ENCODE measurements around the gene NEGR1. TPM values are rescaled to one million over a fixed set of nuclear protein-coding genes. Genes with fewer than 3 reads are reported as not detected.

NEGR1 gene
- total and polyA plus RNA-seq, 9 of the 15 experiments (the other 6 are each of a cell fraction or from before 2014, with no cell fraction given) = not detected

- Histone ChIP-seq H3K79me2 (ENCODE audit: control insufficient read depth, insufficient read depth, low read length) (no peaks in the 10 kb centered on the region), H3K9me3 (replicated peaks; ENCODE audit: control insufficient read depth, insufficient read depth, low read depth, low read length) (no peaks in the 10 kb centered on the region; the same call in 1 of the 2 replicates), H2AFZ (ENCODE audit: low read depth, low read length) (no peak overlapping the region), H3K4me3 (no peak overlapping the region), H3K4me1 (replicated peaks in 1 of 2; ENCODE audit: control insufficient read depth in 2 of 2, insufficient read depth in 2 of 2, low read length in 2 of 2) (no peaks in the 10 kb centered on the region), H4K20me1 (replicated peaks; ENCODE audit: control insufficient read depth, insufficient read depth, low read length) (no peaks in the 10 kb centered on the region), H3K9me1 (ENCODE audit: control insufficient read depth, insufficient read depth, low read length) (no peaks in the 10 kb centered on the region), H3K9ac (ENCODE audit: insufficient read depth in 1 of 2, low read depth in 2 of 2, low read length in 2 of 2) (no peak overlapping the region), H3K27ac (ENCODE audit: extremely low read depth, low read depth, low read length) (no peak overlapping the region), H3K36me3 (ENCODE audit: control insufficient read depth, insufficient read depth, low read length) (no peaks in the 10 kb centered on the region), H3K27me3 (ENCODE audit: control insufficient read depth in 2 of 2, insufficient read depth in 2 of 2, low read length in 2 of 2) (no peaks in the 10 kb centered on the region), H3K4me2 (ENCODE audit: insufficient read depth, low read length) (no peak overlapping the region)
- in situ Hi-C loops (cut with MboI) = no loop called here
- no TSS peak for BruUV-seq (replicated peaks)
- intact Hi-C loops (cut with micrococcal nuclease) = no loop called here
- no peak for ATAC-seq
- FAIRE-seq = no peak
- CTCF ChIA-PET (ENCODE audit: low intra/inter-chr PET ratio) = no interaction called here
- POLR2A ChIA-PET = no interaction called here
- WGBS (ENCODE audit: insufficient coverage, low coverage, missing lambda C conversion rate) = 0% methylated on average over 2 of the region's 2 CpGs
- no peak for DNase-seq (ENCODE audit: extremely low read depth in 1 of 4, low spot score in 3 of 4)
- TF ChIP-seq CHD7 (IDR thresholded peaks at IDR 0.05; ENCODE audit: low read depth, low read length) (no peak), SNAPC5 (CRISPR knock-in tag; IDR thresholded peaks at IDR 0.05) (no peak), ZHX1 (conservative IDR thresholded peaks at IDR 0.05; ENCODE audit: low read length) (no peak), POLR3G (IDR thresholded peaks at IDR 0.05; ENCODE audit: extremely low read depth, insufficient read length, insufficient replicate concordance) (no peak), BRF1 (IDR thresholded peaks at IDR 0.05; ENCODE audit: borderline replicate concordance, extremely low read depth, insufficient read length) (no peak), CAMTA2 (CRISPR knock-in tag; conservative IDR thresholded peaks at IDR 0.05) (no peak), CBFA2T3 (IDR thresholded peaks at IDR 0.05) (no peak), ZNF3 (CRISPR knock-in tag; IDR thresholded peaks at IDR 0.05) (no peak), ZFX (CRISPR knock-in tag; IDR thresholded peaks at IDR 0.05) (no peak)
Measured at GRCh38 chr1:71862756-71863155, 419.6 kb downstream of the NEGR1 start.
